Glutamatergic neuron (in vitro differentiated cells): ENCODE results near the gene ITPA. TPM values are rescaled to one million over a fixed set of nuclear protein-coding genes. Genes with fewer than 3 reads are reported as not detected.

Experiments
- DNase-seq: peaks from one replicate; pipeline ENCODE4 v3.0.0; 2022
- H3K27ac Mint-ChIP-seq: one replicate; pipeline ENCODE4 v1.8.0; 2020; ENCODE audit warnings: mild to moderate bottlenecking, mixed read lengths, inconsistent platforms; ENCODE audit not compliant: unreplicated experiment
- H3K27me3 Mint-ChIP-seq: one replicate; pipeline ENCODE4 v1.8.0; 2020; ENCODE audit warnings: mild to moderate bottlenecking, moderate library complexity, mixed read lengths, inconsistent platforms; ENCODE audit not compliant: unreplicated experiment
- H3K36me3 Mint-ChIP-seq: one replicate; pipeline ENCODE4 v1.8.0; 2020; ENCODE audit warnings: mild to moderate bottlenecking, mixed read lengths, inconsistent platforms; ENCODE audit not compliant: unreplicated experiment
- H3K4me1 Mint-ChIP-seq: one replicate; pipeline ENCODE4 v1.8.0; 2020; ENCODE audit warnings: mild to moderate bottlenecking, low read depth, mixed read lengths, inconsistent platforms; ENCODE audit not compliant: unreplicated experiment
- H3K4me3 Mint-ChIP-seq: one replicate; pipeline ENCODE4 v1.8.0; 2020; ENCODE audit warnings: mild to moderate bottlenecking, mixed read lengths, inconsistent platforms; ENCODE audit not compliant: unreplicated experiment
- H3K9me3 Mint-ChIP-seq: one replicate; pipeline ENCODE4 v1.8.0; 2020; ENCODE audit warnings: mild to moderate bottlenecking, moderate library complexity, mixed read lengths, inconsistent platforms; ENCODE audit not compliant: unreplicated experiment
- total RNA-seq: library from RNA; stranded (reverse); fragmentation: NEBNext Ultra II Directional; extraction: Animal tissue kit (Norgen Biotek cat#: 25700); gene quantifications from one replicate; pipeline ENCODE4 v1.2.1, GENCODE V29; 2021; ENCODE audit not compliant: unreplicated experiment
- TF ChIP-seq, protein P1 (sequence below): fragments of 200-600 bp; sonication (generic); IDR thresholded peaks from one replicate; pipeline ENCODE4 v1.5.0; 2021; ENCODE audit not compliant: partially characterized antibody, unreplicated experiment

The ITPA gene
- total RNA-seq, 1 donor from 2014 or later = 72.1 TPM

DNA sequence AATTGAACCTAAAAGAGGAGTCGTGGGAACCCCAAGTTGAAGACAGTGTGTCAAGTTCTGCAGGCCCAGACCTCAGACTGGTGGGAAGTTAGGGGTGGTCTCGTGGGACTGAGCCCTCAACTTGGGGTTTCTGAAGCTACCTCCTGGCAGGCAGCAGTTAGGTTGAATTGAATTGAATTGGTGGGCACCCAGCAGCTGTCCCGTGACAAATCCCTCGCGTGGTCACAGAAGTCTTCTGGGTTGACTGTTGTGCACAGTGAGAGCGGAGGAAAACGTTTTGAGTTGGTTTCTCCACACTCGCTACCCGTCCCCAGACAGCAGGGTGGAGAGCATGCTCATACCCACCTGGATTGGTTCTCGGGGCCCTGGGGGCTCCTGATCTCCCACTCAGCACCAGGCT is 16.8 kb downstream of the ITPA start:
- H3K9me3 Mint-ChIP-seq = peaks cover 8% of the 10 kb centered on the region
- H3K4me1 Mint-ChIP-seq = peaks cover 3% of the 10 kb centered on the region
- no peak for DNase-seq
- TF ChIP-seq, protein P1, sequence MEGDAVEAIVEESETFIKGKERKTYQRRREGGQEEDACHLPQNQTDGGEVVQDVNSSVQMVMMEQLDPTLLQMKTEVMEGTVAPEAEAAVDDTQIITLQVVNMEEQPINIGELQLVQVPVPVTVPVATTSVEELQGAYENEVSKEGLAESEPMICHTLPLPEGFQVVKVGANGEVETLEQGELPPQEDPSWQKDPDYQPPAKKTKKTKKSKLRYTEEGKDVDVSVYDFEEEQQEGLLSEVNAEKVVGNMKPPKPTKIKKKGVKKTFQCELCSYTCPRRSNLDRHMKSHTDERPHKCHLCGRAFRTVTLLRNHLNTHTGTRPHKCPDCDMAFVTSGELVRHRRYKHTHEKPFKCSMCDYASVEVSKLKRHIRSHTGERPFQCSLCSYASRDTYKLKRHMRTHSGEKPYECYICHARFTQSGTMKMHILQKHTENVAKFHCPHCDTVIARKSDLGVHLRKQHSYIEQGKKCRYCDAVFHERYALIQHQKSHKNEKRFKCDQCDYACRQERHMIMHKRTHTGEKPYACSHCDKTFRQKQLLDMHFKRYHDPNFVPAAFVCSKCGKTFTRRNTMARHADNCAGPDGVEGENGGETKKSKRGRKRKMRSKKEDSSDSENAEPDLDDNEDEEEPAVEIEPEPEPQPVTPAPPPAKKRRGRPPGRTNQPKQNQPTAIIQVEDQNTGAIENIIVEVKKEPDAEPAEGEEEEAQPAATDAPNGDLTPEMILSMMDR = no peak
- no peak overlapping the region for H3K27ac Mint-ChIP-seq
- H3K4me3 Mint-ChIP-seq = no peak overlapping the region
- H3K36me3 Mint-ChIP-seq = no peaks in the 10 kb centered on the region
- H3K27me3 Mint-ChIP-seq = peaks cover 2% of the 10 kb centered on the region

DNA sequence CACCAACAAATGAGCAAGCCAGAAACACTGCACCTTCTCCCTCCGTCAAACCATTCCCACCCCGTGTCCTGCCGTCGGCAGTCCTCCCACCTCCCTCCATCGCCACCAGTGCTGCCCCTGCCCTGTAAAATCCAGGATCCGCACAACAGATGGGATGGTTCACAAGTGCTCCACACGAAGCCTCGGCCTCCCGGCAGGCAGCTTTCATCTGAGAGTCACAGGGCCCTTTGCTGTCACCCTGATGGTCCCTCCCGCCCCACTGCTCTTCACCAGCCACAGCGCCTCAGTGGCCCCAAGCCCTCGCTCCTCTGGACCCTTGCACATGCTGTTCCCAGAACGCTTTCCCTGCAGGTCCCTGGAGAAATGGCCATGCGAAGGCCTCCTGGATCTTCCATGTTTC is 17.6 kb downstream of the ITPA start:
- TF ChIP-seq, protein P1 = no peak
- H3K27ac Mint-ChIP-seq = no peak overlapping the region
- no peaks in the 10 kb centered on the region for H3K36me3 Mint-ChIP-seq
- H3K9me3 Mint-ChIP-seq = peaks cover 8% of the 10 kb centered on the region
- peaks cover 3% of the 10 kb centered on the region for H3K4me1 Mint-ChIP-seq
- H3K4me3 Mint-ChIP-seq = no peak overlapping the region
- no peak for DNase-seq
- H3K27me3 Mint-ChIP-seq = peaks cover 2% of the 10 kb centered on the region

DNA sequence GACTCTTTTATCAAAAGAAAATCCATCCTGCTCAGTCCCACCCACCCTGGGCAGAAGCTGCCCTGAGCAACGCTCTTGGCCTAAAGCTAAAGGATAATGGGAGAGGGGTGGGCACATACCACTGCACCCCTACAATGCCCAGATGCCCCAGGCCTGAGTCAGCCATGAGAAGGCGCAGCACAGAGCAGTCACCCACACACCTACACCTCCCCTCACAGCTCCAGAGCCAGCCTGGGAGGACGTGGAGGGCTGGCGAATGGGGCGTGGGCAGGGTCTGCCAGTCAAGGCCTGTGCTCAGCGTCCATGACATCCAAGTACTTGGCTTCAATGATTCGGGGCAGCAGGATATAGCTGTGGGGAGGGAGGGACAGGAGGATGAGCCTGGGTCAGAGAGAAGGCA is 18.2 kb downstream of the ITPA start:
- peaks cover 8% of the 10 kb centered on the region for H3K9me3 Mint-ChIP-seq
- H3K4me3 Mint-ChIP-seq = no peak overlapping the region
- H3K36me3 Mint-ChIP-seq = no peaks in the 10 kb centered on the region
- DNase-seq = no peak
- peaks cover 3% of the 10 kb centered on the region for H3K4me1 Mint-ChIP-seq
- H3K27me3 Mint-ChIP-seq = peaks cover 2% of the 10 kb centered on the region
- TF ChIP-seq, protein P1 = no peak
- H3K27ac Mint-ChIP-seq = no peak overlapping the region

DNA sequence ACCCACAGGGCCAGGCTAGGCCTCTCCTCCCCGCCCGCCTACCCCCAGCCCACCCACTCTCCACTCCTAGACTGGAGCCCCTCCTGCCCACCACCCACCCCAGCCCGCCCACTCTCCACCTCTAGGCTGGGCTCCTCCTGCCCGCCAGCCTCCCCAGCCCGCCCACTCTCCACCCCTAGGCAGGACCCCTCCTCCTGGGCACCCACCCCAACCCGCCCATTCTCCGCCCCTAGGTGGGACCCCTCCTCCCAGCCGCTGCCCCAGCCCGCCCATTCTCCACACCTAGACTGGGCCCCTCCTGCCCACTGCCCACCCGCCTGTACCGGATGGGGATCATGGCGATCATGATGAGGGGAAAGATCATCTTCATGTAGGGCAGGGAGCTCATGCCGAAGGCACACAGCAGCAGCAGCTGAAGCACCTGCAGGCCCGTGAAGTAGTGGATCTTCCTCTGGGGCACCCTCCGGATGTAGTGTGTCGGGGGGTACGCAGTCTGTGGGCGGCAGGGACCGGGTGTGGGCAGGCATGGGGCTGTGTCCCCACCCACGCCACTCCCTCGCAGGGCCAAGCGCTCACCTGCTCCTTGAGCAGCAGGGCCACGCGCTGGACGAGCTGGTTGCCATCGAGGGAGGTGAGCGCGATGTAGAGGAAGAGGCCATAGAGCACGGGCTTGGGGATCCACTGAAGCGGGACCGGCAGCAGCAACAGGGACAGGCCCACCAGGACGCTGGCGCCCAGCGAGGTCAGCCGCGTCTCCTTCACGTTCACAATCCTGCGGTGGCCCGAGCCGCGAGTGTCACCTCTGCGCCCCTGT is 18.8 kb downstream of the ITPA start:
- Mint-ChIP-seq H3K4me3 (no peak overlapping the region), H3K27ac (no peak overlapping the region), H3K4me1 (peaks cover 2% of the 10 kb centered on the region), H3K27me3 (peaks cover 2% of the 10 kb centered on the region), H3K36me3 (no peaks in the 10 kb centered on the region), H3K9me3 (peaks cover 8% of the 10 kb centered on the region)
- no peak for DNase-seq
- TF ChIP-seq, protein P1 = no peak

DNA sequence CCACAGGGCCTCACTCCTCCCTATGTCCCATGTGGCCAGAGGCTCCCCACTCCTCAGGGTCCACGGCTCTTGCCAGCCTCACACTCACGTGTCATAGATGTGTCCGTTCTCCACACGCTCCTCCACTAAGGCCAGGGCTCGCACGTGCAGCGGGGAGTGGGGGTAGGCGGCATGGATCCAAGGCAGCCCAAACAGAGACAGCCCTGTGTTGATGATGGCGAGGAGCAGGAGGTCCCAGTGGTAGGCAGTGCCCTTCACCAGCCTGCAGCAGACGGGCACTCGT is 19.4 kb downstream of the ITPA start:
- Mint-ChIP-seq H3K4me3 (no peak overlapping the region), H3K9me3 (peaks cover 8% of the 10 kb centered on the region), H3K4me1 (no peaks in the 10 kb centered on the region), H3K27ac (no peak overlapping the region), H3K36me3 (no peaks in the 10 kb centered on the region), H3K27me3 (peaks cover 2% of the 10 kb centered on the region)
- DNase-seq = no peak
- TF ChIP-seq, protein P1 = no peak
